MM.1S (cell line): Measurements from ENCODE around the gene GNB1.

Experiments
- DNase-seq: peaks from one replicate; pipeline ENCODE4 v3.0.0-alpha.2; 2015
- H2AFZ ChIP-seq: fragments of 300-600 bp; sonication (generic); 2 replicates; pipeline ENCODE4 v1.6.0; 2016; ENCODE audit warnings: antibody characterized with exemption, low read length
- H3F3A ChIP-seq: fragments of 300-600 bp; sonication (generic); 2 replicates; pipeline ENCODE4 v1.6.1; 2016; ENCODE audit warnings: mild to moderate bottlenecking, antibody characterized with exemption, low read length, moderate library complexity, mixed read lengths; ENCODE audit not compliant: insufficient read depth
- H3K27ac ChIP-seq: fragments of 300-600 bp; sonication (generic); 2 replicates; pipeline ENCODE4 v1.5.1; 2016; ENCODE audit warnings: mild to moderate bottlenecking, low read length
- H3K27me3 ChIP-seq: fragments of 300-600 bp; sonication (generic); replicated peaks from 2 replicates; pipeline ENCODE4 v1.6.0; 2016; ENCODE audit warnings: low read length; ENCODE audit not compliant: insufficient read depth
- H3K36me3 ChIP-seq: fragments of 300-600 bp; sonication (generic); replicated peaks from 2 replicates; pipeline ENCODE4 v1.6.1; 2016; ENCODE audit warnings: mild to moderate bottlenecking, low read length, mixed read lengths; ENCODE audit not compliant: insufficient read depth
- H3K4me1 ChIP-seq: fragments of 300-600 bp; sonication (generic); 2 replicates; pipeline ENCODE4 v1.6.1; 2016; ENCODE audit warnings: low read length, mixed read lengths
- H3K4me2 ChIP-seq: fragments of 300-600 bp; sonication (generic); 2 replicates; pipeline ENCODE4 v1.6.0; 2016; ENCODE audit warnings: low read depth, low read length
- H3K4me3 ChIP-seq: fragments of 300-600 bp; sonication (generic); 2 replicates; pipeline ENCODE4 v1.5.1; 2016; ENCODE audit warnings: low read length, mixed read lengths
- H3K79me2 ChIP-seq: fragments of 300-600 bp; sonication (generic); 2 replicates; pipeline ENCODE4 v1.6.1; 2016; ENCODE audit warnings: mixed run types, low read length, mixed read lengths
- H3K9ac ChIP-seq: fragments of 300-600 bp; sonication (generic); 2 replicates; pipeline ENCODE4 v1.6.1; 2016; ENCODE audit warnings: low read length, mixed read lengths
- H3K9me2 ChIP-seq: fragments of 300-600 bp; sonication (generic); replicated peaks from 2 replicates; pipeline ENCODE4 v1.6.1; 2016; ENCODE audit warnings: mild to moderate bottlenecking, low read length, mixed read lengths; ENCODE audit not compliant: insufficient read depth
- H3K9me3 ChIP-seq: fragments of 300-600 bp; sonication (generic); replicated peaks from 2 replicates; pipeline ENCODE4 v1.6.1; 2016; ENCODE audit warnings: mild to moderate bottlenecking, low read length, mixed read lengths; ENCODE audit not compliant: insufficient read depth
- H4K20me1 ChIP-seq: fragments of 300-600 bp; sonication (generic); 2 replicates; pipeline ENCODE4 v1.6.1; 2016; ENCODE audit warnings: mild to moderate bottlenecking, low read length, moderate library complexity, mixed read lengths; ENCODE audit not compliant: insufficient read depth
- CTCF ChIP-seq: fragments of 300-600 bp; sonication (generic); IDR thresholded peaks from 2 replicates; pipeline ENCODE4 v1.5.1; 2016; ENCODE audit warnings: antibody characterized with exemption, low read length, mixed read lengths
- EZH2 ChIP-seq: fragments of 300-600 bp; sonication (generic); optimal IDR thresholded peaks from 2 replicates; pipeline ENCODE3; 2017; ENCODE audit warnings: low read depth, mild to moderate bottlenecking, antibody characterized with exemption, low read length, mixed read lengths
- EZH2phosphoT487 ChIP-seq: fragments of 300-600 bp; sonication (generic); IDR thresholded peaks from 2 replicates; pipeline ENCODE4 v1.6.1; 2018; ENCODE audit warnings: antibody characterized with exemption, low read length

GNB1 gene

GRCh38 chr1:1876335-1876930 is 14.5 kb downstream of the GNB1 start:
- H3K9me2 ChIP-seq: no peaks in the 10 kb centered on the region
- H3K9ac ChIP-seq: no peak overlapping the region
- H2AFZ ChIP-seq: no peak overlapping the region
- H3K36me3 ChIP-seq: peaks cover 4% of the 10 kb centered on the region
- no peaks in the 10 kb centered on the region for H3F3A ChIP-seq
- no peak for DNase-seq
- no peaks in the 10 kb centered on the region for H3K9me3 ChIP-seq
- H3K4me1 ChIP-seq: no peaks in the 10 kb centered on the region
- H3K4me2 ChIP-seq: no peak overlapping the region
- H4K20me1 ChIP-seq: peaks cover 28% of the 10 kb centered on the region
- H3K4me3 ChIP-seq: no peak overlapping the region
- H3K27ac ChIP-seq: no peak overlapping the region
- TF ChIP-seq EZH2phosphoT487 (no peak), CTCF (no peak), EZH2 (no peak)
- H3K27me3 ChIP-seq: no peaks in the 10 kb centered on the region
- H3K79me2 ChIP-seq: peaks cover 96% of the 10 kb centered on the region

GRCh38 chr1:1875932-1876331 is 15.0 kb downstream of the GNB1 start:
- no peaks in the 10 kb centered on the region for H3K27me3 ChIP-seq
- TF ChIP-seq EZH2phosphoT487 (no peak), EZH2 (no peak), CTCF (no peak)
- DNase-seq: no peak
- no peaks in the 10 kb centered on the region for H3K9me2 ChIP-seq
- peaks cover 29% of the 10 kb centered on the region for H4K20me1 ChIP-seq
- no peaks in the 10 kb centered on the region for H3F3A ChIP-seq
- no peak overlapping the region for H3K4me2 ChIP-seq
- no peak overlapping the region for H3K4me3 ChIP-seq
- no peak overlapping the region for H3K27ac ChIP-seq
- H3K36me3 ChIP-seq: peaks cover 4% of the 10 kb centered on the region
- no peaks in the 10 kb centered on the region for H3K4me1 ChIP-seq
- no peak overlapping the region for H2AFZ ChIP-seq
- H3K79me2 ChIP-seq: peaks cover 96% of the 10 kb centered on the region
- H3K9ac ChIP-seq: no peak overlapping the region
- H3K9me3 ChIP-seq: no peaks in the 10 kb centered on the region

- Histone ChIP-seq H3K27ac (no peak overlapping the region), H3K79me2 (peaks cover 97% of the 10 kb centered on the region), H4K20me1 (peaks cover 24% of the 10 kb centered on the region), H3K4me2 (no peak overlapping the region), H3K36me3 (peaks cover 4% of the 10 kb centered on the region), H3K4me3 (no peak overlapping the region), H3K4me1 (no peaks in the 10 kb centered on the region), H3F3A (no peaks in the 10 kb centered on the region), H3K9me3 (no peaks in the 10 kb centered on the region), H3K27me3 (no peaks in the 10 kb centered on the region), H3K9ac (no peak overlapping the region), H3K9me2 (no peaks in the 10 kb centered on the region), H2AFZ (no peak overlapping the region)
- no peak for DNase-seq
- TF ChIP-seq CTCF: no peak
Measured at GRCh38 chr1:1874901-1875300, 16.0 kb downstream of the GNB1 start.
